ENCODE measurements around the gene PIBF1.
"Not testable (repeated sequence)": the region's sequence is repeated elsewhere in the genome, so short reads cannot be mapped to it uniquely, and the experiment has no call there.

PIBF1 gene

GRCh38 chr13:72931311-72931710, 149.4 kb downstream of the PIBF1 start:
- no peak for DNase-seq

- DNase-seq = no peak
Measured at GRCh38 chr13:72932250-72932649, 150.3 kb downstream of the PIBF1 start.

- DNase-seq = not testable (repeated sequence)
Measured at GRCh38 chr13:72946267-72946666, 164.3 kb downstream of the PIBF1 start.

GRCh38 chr13:72952529-72953141, 170.7 kb downstream of the PIBF1 start:
- DNase-seq = peak in 1 of 2 experiments; percentile 9

GRCh38 chr13:72953391-72953965, 171.5 kb downstream of the PIBF1 start:
- no peak for DNase-seq

GRCh38 chr13:72959643-72960042, 177.7 kb downstream of the PIBF1 start:
- DNase-seq = no peak

- no peak for DNase-seq
Measured at GRCh38 chr13:72960114-72960513, 178.2 kb downstream of the PIBF1 start.

- DNase-seq = no peak
Measured at GRCh38 chr13:72960541-72960940, 178.6 kb downstream of the PIBF1 start.

GRCh38 chr13:72963762-72964161, 181.8 kb downstream of the PIBF1 start:
- DNase-seq = no peak

- no peak for DNase-seq
Measured at GRCh38 chr13:72970301-72970880, 188.5 kb downstream of the PIBF1 start.

GRCh38 chr13:72970956-72971355, 189.0 kb downstream of the PIBF1 start:
- DNase-seq = no peak

- no peak for DNase-seq
Measured at GRCh38 chr13:72973234-72973633, 191.3 kb downstream of the PIBF1 start.

- DNase-seq = no peak
Measured at GRCh38 chr13:72983085-72983768, 201.3 kb downstream of the PIBF1 start.

GRCh38 chr13:72985610-72986009, 203.7 kb downstream of the PIBF1 start:
- DNase-seq = no peak

- no peak for DNase-seq
Measured at GRCh38 chr13:72986197-72986596, 204.3 kb downstream of the PIBF1 start.

- DNase-seq = no peak
Measured at GRCh38 chr13:72990953-72991352, 209.0 kb downstream of the PIBF1 start.

- DNase-seq = no peak
Measured at GRCh38 chr13:72998012-72998411, 216.1 kb downstream of the PIBF1 start.

GRCh38 chr13:73000027-73000674, 218.2 kb downstream of the PIBF1 start:
- no peak for DNase-seq

GRCh38 chr13:73001971-73002370, 220.0 kb downstream of the PIBF1 start:
- no peak for DNase-seq

- DNase-seq = peak; percentile 21 to 81
Measured at GRCh38 chr13:73011751-73012150, 229.8 kb downstream of the PIBF1 start.

- DNase-seq = no peak
Measured at GRCh38 chr13:73015805-73016204, 233.9 kb downstream of the PIBF1 start.

- DNase-seq = no peak
Measured at GRCh38 chr13:73018336-73018735, 236.4 kb downstream of the PIBF1 start.

GRCh38 chr13:73025217-73026012, 243.5 kb downstream of the PIBF1 start:
- no peak for DNase-seq
